Measurements from ENCODE around the gene PCDHA13. TPM values are rescaled to one million over a fixed set of nuclear protein-coding genes. Genes with fewer than 3 reads are reported as not detected.

The PCDHA13 gene
- total RNA-seq, 1 donor from 2014 or later: 6.1 TPM

DNA sequence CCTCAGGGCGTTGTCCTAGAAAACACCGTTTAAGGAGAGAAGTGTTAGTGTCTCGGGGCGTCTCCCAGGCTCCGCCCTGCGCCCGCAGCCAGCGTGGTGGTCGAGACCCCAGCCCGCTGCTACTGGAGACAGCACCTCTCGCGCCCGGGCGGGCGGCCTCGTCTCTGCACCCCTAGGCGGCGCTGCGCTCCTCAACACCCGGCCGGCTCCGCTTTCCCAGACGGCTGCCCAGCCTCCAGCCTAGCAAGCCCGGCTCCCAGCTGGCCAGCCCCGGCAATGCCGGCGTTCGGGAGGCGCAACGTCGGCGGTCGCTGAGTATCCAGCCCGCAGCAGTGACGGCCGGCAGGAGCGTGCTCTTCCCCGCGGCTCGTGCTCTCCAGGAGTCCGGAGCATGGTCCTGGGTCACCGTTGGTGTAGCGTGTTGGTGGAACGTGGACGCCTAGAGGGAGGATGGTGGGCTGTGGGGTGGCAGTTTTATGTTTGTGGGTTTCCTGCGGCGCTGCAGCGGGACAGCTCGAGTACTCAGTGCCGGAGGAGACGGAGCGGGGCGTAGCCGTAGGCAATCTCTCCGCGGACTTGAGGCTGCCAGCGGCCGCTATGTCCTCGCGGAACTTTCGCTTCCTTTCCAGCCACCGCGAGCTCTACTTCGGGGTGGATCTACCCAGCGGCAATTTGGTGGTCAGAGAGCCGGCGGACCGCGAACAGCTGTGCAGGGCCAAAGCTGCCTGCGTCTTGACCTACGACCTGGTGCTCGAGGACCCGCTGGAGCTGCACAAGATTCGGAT, 44.7 kb downstream of the PCDHA13 start:
- peak; percentile 87 to 96 for DNase-seq (ENCODE audit: low spot score in 2 of 2, unreplicated experiment in 2 of 2)
- TF ChIP-seq, protein P1, sequence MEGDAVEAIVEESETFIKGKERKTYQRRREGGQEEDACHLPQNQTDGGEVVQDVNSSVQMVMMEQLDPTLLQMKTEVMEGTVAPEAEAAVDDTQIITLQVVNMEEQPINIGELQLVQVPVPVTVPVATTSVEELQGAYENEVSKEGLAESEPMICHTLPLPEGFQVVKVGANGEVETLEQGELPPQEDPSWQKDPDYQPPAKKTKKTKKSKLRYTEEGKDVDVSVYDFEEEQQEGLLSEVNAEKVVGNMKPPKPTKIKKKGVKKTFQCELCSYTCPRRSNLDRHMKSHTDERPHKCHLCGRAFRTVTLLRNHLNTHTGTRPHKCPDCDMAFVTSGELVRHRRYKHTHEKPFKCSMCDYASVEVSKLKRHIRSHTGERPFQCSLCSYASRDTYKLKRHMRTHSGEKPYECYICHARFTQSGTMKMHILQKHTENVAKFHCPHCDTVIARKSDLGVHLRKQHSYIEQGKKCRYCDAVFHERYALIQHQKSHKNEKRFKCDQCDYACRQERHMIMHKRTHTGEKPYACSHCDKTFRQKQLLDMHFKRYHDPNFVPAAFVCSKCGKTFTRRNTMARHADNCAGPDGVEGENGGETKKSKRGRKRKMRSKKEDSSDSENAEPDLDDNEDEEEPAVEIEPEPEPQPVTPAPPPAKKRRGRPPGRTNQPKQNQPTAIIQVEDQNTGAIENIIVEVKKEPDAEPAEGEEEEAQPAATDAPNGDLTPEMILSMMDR (IDR thresholded peaks at IDR 0.05; ENCODE audit: unreplicated experiment): peak; percentile 88
- no peaks in the 10 kb centered on the region for H3K9me3 Mint-ChIP-seq
- H3K36me3 Mint-ChIP-seq: no peaks in the 10 kb centered on the region
- H3K4me1 Mint-ChIP-seq: peaks cover 12% of the 10 kb centered on the region
- peak overlapping the region; percentile 75 for H3K27ac Mint-ChIP-seq
- H3K4me3 Mint-ChIP-seq: peak overlapping the region; percentile 85
- H3K27me3 Mint-ChIP-seq (ENCODE audit: low read depth): peaks cover 6% of the 10 kb centered on the region

DNA sequence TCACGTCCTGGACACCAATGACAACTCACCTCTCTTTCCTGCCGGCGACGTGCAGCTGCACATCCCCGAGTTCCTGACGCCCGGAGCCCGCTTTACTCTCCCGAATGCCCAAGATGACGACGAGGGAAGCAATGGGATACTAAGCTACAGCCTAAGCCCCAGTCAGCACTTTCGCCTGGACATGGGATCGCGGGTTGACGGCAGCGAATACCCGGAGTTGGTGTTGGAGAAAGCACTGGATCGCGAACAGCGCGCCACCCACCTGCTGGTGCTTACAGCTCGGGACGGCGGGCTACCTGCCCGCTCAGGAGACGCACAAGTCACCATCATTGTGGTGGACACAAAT, 45.3 kb downstream of the PCDHA13 start:
- H3K27me3 Mint-ChIP-seq (ENCODE audit: low read depth): peaks cover 6% of the 10 kb centered on the region
- no peaks in the 10 kb centered on the region for H3K9me3 Mint-ChIP-seq
- DNase-seq (ENCODE audit: low spot score in 2 of 2, unreplicated experiment in 2 of 2): no peak
- TF ChIP-seq, protein P1 (IDR thresholded peaks at IDR 0.05; ENCODE audit: unreplicated experiment): no peak
- peak overlapping the region; percentile 75 for H3K27ac Mint-ChIP-seq
- H3K36me3 Mint-ChIP-seq: no peaks in the 10 kb centered on the region
- peak overlapping the region; percentile 85 for H3K4me3 Mint-ChIP-seq
- peaks cover 12% of the 10 kb centered on the region for H3K4me1 Mint-ChIP-seq

Other genes with a start within 250 kb of the PCDHA13 start
- 0.34 to 0.63 TPM (median 0.35 TPM) in 3 replicates for gene CD14, start 248.9 kb upstream of the PCDHA13 start, total RNA-seq
- 20.6 to 21.2 TPM (median 21.0 TPM) in 3 replicates for gene TMCO6, start 242.7 kb upstream of the PCDHA13 start, total RNA-seq
- gene NDUFA2, start 234.5 kb upstream of the PCDHA13 start, total RNA-seq: 41.2 to 46.9 TPM (median 45.5 TPM) in 3 replicates
- 85.0 to 85.8 TPM (median 85.8 TPM) in 3 replicates for gene IK, start 234.3 kb upstream of the PCDHA13 start, total RNA-seq
- gene WDR55, start 217.2 kb upstream of the PCDHA13 start, total RNA-seq: 24.9 to 26.8 TPM (median 26.0 TPM) in 3 replicates
- 3.3 to 3.9 TPM (median 3.5 TPM) in 3 replicates for gene DND1, start 208.5 kb upstream of the PCDHA13 start, total RNA-seq
- 73.7 to 77.2 TPM (median 76.9 TPM) in 3 replicates for gene HARS1, start 190.8 kb upstream of the PCDHA13 start, total RNA-seq
- gene HARS2, start 190.7 kb upstream of the PCDHA13 start, total RNA-seq: 32.4 to 35.6 TPM (median 33.5 TPM) in 3 replicates
- 49.8 to 52.2 TPM (median 50.7 TPM) in 3 replicates for gene ZMAT2, start 181.7 kb upstream of the PCDHA13 start, total RNA-seq
- gene PCDHA1, start 96.0 kb upstream of the PCDHA13 start, total RNA-seq: not detected in 3 replicates
- gene PCDHA2, start 87.3 kb upstream of the PCDHA13 start, total RNA-seq: 0.44 to 0.88 TPM (median 0.87 TPM) in 3 replicates
- 0.31 to 0.40 TPM (median 0.32 TPM) in 3 replicates for gene PCDHA3, start 81.1 kb upstream of the PCDHA13 start, total RNA-seq
- gene PCDHA4, start 75.1 kb upstream of the PCDHA13 start, total RNA-seq: 18.8 to 20.9 TPM (median 19.8 TPM) in 3 replicates
- 3.6 to 3.7 TPM (median 3.6 TPM) in 3 replicates for gene PCDHA5, start 60.5 kb upstream of the PCDHA13 start, total RNA-seq
- 14.5 to 15.7 TPM (median 15.2 TPM) in 3 replicates for gene PCDHA6, start 54.2 kb upstream of the PCDHA13 start, total RNA-seq
- gene PCDHA7, start 47.9 kb upstream of the PCDHA13 start, total RNA-seq: 4.2 to 5.5 TPM (median 4.5 TPM) in 3 replicates
- gene PCDHA8, start 40.9 kb upstream of the PCDHA13 start, total RNA-seq: 4.5 to 5.4 TPM (median 4.7 TPM) in 3 replicates
- 3.1 to 4.0 TPM (median 3.4 TPM) in 3 replicates for gene PCDHA9, start 33.7 kb upstream of the PCDHA13 start, total RNA-seq
- gene PCDHA10, start 26.2 kb upstream of the PCDHA13 start, total RNA-seq: 18.6 to 20.1 TPM (median 19.8 TPM) in 3 replicates
- gene PCDHA11, start 13.2 kb upstream of the PCDHA13 start, total RNA-seq: 11.7 to 12.8 TPM (median 11.8 TPM) in 3 replicates
- 22.5 to 22.8 TPM (median 22.5 TPM) in 3 replicates for gene PCDHA12, start 6.8 kb upstream of the PCDHA13 start, total RNA-seq
- gene PCDHAC1, start 44.2 kb downstream of the PCDHA13 start, total RNA-seq: 9.2 to 10.1 TPM (median 9.7 TPM) in 3 replicates
- gene PCDHAC2, start 84.4 kb downstream of the PCDHA13 start, total RNA-seq: 12.1 to 12.7 TPM (median 12.4 TPM) in 3 replicates
- gene PCDHB1, start 169.2 kb downstream of the PCDHA13 start, total RNA-seq: 0.16 to 0.18 TPM (median 0.16 TPM) in 3 replicates
- gene PCDHB2, start 212.5 kb downstream of the PCDHA13 start, total RNA-seq: 116 to 127 TPM (median 118 TPM) in 3 replicates
- 19.2 to 21.6 TPM (median 19.8 TPM) in 3 replicates for gene PCDHB3, start 218.3 kb downstream of the PCDHA13 start, total RNA-seq
- gene PCDHB4, start 239.7 kb downstream of the PCDHA13 start, total RNA-seq: 7.9 to 8.6 TPM (median 8.0 TPM) in 3 replicates

Data from mesothelial cell of epicardium (in vitro differentiated cells).